Cardiac muscle cell (in vitro differentiated cells and primary cell): ENCODE results near the gene CYTH1. TPM values are rescaled to one million over a fixed set of nuclear protein-coding genes. Genes with fewer than 3 reads are reported as not detected.

Source experiments
- DNase-seq, 2 donors: peaks; one replicate each; pipeline versions ENCODE4 v3.0.0 to v3.0.0-alpha.2; 2010 to 2017; ENCODE audit warnings: low read depth in 1 of 2, low spot score in 1 of 2
- H3K27ac ChIP-seq: fragments of 200-600 bp; sonication (generic); 2 replicates; pipeline ENCODE4 v1.5.1; 2016
- H3K27me3 ChIP-seq: fragments of 200-600 bp; sonication (generic); 2 replicates; pipeline ENCODE4 v1.6.0; 2016; ENCODE audit warnings: control low read depth
- H3K36me3 ChIP-seq: fragments of 200-600 bp; sonication (generic); 2 replicates; pipeline ENCODE4 v1.5.1; 2016; ENCODE audit warnings: control low read depth
- H3K4me1 ChIP-seq: fragments of 200-600 bp; sonication (generic); 2 replicates; pipeline ENCODE4 v1.8.1; 2017; ENCODE audit warnings: low read depth, mild to moderate bottlenecking, mixed run types
- H3K4me3 ChIP-seq: fragments of 200-600 bp; sonication (generic); 2 replicates; pipeline ENCODE4 v1.5.1; 2016; ENCODE audit warnings: mild to moderate bottlenecking
- H3K9me3 ChIP-seq: fragments of 200-600 bp; sonication (generic); 2 replicates; pipeline ENCODE4 v1.5.1; 2017; ENCODE audit warnings: low read depth, mild to moderate bottlenecking, control low read depth
- CTCF ChIP-seq: IDR thresholded peaks from 2 replicates; pipeline ENCODE4 v1.5.1; 2012; ENCODE audit warnings: low read depth, mild to moderate bottlenecking, low read length
- polyA plus RNA-seq: library from polyadenylated mRNA; unstranded; fragments of >200 nt; fragmentation: Nextera tagmentation; extraction: Ambion mirVana; gene quantifications from 2 replicates; pipeline ENCODE4 v1.2.1, GENCODE V29; 2016
- total RNA-seq: library from RNA; depleted of rRNA; stranded (reverse); fragments of >200 nt; gene quantifications from 2 replicates; pipeline ENCODE4 v1.2.3, GENCODE V29; 2016

CYTH1 gene
- total and polyA plus RNA-seq, 2 experiments from 2014 or later, result 21.9 to 39.6 TPM

- no peaks in the 10 kb centered on the region for H3K36me3 ChIP-seq
- DNase-seq, result no peak
- H3K27me3 ChIP-seq, result no peaks in the 10 kb centered on the region
- no peaks in the 10 kb centered on the region for H3K4me1 ChIP-seq
- H3K9me3 ChIP-seq, result no peaks in the 10 kb centered on the region
- no peak overlapping the region for H3K27ac ChIP-seq
- no peak for TF ChIP-seq CTCF
- no peak overlapping the region for H3K4me3 ChIP-seq
Measured at GRCh38 chr17:78652913-78653312, 129.2 kb downstream of the CYTH1 start.

DNA sequence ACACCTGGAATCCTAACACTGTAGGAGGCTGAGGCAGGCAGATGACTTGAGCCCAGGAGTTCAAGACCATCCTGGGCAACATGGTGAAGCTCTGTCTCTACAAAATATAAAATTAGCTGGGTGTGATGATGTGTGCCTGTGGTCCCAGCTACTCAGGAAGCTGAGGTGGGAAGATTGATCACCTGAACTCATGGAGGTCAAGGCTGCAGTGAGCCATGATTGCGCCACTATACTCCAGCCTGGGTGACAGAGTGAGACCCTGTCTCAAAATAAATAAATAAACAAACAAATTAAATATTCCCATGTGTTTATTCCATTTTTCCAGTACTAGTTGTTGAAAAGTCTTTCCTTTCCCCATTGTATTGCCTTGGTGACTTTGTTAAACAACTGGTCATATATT lies 130.0 kb downstream of the CYTH1 start:
- no peaks in the 10 kb centered on the region for H3K4me1 ChIP-seq
- no peaks in the 10 kb centered on the region for H3K27me3 ChIP-seq
- H3K36me3 ChIP-seq, result no peaks in the 10 kb centered on the region
- no peaks in the 10 kb centered on the region for H3K9me3 ChIP-seq
- no peak overlapping the region for H3K4me3 ChIP-seq
- TF ChIP-seq CTCF, result no peak
- DNase-seq, result no peak
- H3K27ac ChIP-seq, result no peak overlapping the region

DNA sequence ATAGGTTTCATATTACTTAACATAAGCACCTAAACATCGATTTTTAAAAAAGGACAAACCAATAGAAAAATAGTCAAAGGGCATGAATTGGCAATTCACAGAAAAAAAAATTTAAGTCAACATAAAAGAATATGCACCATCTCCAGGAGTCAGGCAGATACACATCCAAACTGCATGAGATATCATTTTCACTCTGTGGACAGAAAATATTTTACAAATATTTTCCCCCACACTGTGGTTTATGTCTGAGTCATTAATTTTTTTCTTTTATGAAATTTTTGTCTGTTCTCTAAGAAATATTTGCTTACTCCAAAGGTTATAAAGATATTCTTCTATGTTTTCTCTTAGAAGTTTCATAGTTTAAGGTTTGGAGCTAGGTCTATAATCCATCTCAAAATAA lies 130.5 kb downstream of the CYTH1 start:
- no peaks in the 10 kb centered on the region for H3K36me3 ChIP-seq
- H3K4me1 ChIP-seq, result no peaks in the 10 kb centered on the region
- H3K27me3 ChIP-seq, result no peaks in the 10 kb centered on the region
- no peak overlapping the region for H3K27ac ChIP-seq
- H3K4me3 ChIP-seq, result no peak overlapping the region
- TF ChIP-seq CTCF, result no peak
- no peaks in the 10 kb centered on the region for H3K9me3 ChIP-seq
- DNase-seq, result peak in 1 of 2 donors; percentile 12

GRCh38 chr17:78650093-78650715 lies 131.9 kb downstream of the CYTH1 start:
- Histone ChIP-seq H3K36me3 (no peaks in the 10 kb centered on the region), H3K27me3 (no peaks in the 10 kb centered on the region), H3K9me3 (no peaks in the 10 kb centered on the region), H3K4me3 (no peak overlapping the region), H3K4me1 (no peaks in the 10 kb centered on the region), H3K27ac (no peak overlapping the region)
- DNase-seq, result no peak
- no peak for TF ChIP-seq CTCF

DNA sequence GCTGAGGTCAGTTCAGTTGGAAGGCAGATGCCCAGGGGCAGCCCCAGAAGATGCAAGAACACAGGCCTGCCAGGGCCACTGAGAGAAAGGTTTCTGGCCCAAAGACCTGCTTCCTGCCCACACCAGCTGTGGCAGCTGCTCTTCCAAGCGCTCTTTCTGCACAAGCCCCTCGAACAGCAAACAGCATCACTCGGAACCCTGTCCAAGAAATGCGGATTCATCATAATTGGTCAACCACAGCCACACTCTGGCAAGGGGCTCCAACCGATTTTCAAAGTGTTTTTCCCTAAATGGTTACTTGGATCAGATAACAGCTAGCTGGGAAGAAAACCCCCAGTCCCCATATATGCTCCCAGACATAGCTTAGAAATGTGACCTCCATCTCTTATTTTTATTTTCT lies 133.8 kb downstream of the CYTH1 start:
- no peak overlapping the region for H3K4me3 ChIP-seq

More for the DNA sequence above, 133.8 kb downstream of the CYTH1 start:
- Histone ChIP-seq H3K4me1 (no peaks in the 10 kb centered on the region), H3K27ac (no peak overlapping the region), H3K9me3 (no peaks in the 10 kb centered on the region), H3K27me3 (no peaks in the 10 kb centered on the region), H3K36me3 (no peaks in the 10 kb centered on the region)
- no peak for TF ChIP-seq CTCF
- DNase-seq, result no peak
